Effector memory CD8-positive, alpha-beta T cell (primary cell): ENCODE data around the gene ANKRD24.
A peak's percentile ranks its signal among the peaks of the same experiment; 100 is the strongest.
"Not testable (repeated sequence)": the region's sequence is repeated elsewhere in the genome, so short reads cannot be mapped to it uniquely, and the experiment has no call there.

Experiments
- ATAC-seq: fragments of 150-1000 bp; cut with Tn5 transposase; replicated peaks from 2 replicates; pipeline ENCODE4 v1.10.0; 2021; ENCODE audit warnings: mild to moderate bottlenecking, moderate library complexity
- DNase-seq, 3 experiments: peaks; one replicate each; pipeline ENCODE4 v3.0.0; 2021
- H3K27ac Mint-ChIP-seq, 2 donors: one replicate each; pipeline ENCODE4 v1.8.0; 2022; ENCODE audit warnings: mild to moderate bottlenecking in 2 of 2, mixed read lengths in 2 of 2, moderate library complexity in 2 of 2
- H3K27me3 Mint-ChIP-seq, 2 donors: one replicate each; pipeline ENCODE4 v1.8.0; 2022; ENCODE audit warnings: mixed read lengths in 2 of 2
- H3K36me3 Mint-ChIP-seq: one replicate; pipeline ENCODE4 v1.8.0; 2022; ENCODE audit warnings: mild to moderate bottlenecking, moderate library complexity, mixed read lengths; ENCODE audit not compliant: insufficient read depth
- H3K4me1 Mint-ChIP-seq, 2 donors: one replicate each; pipeline ENCODE4 v1.8.0; 2022; ENCODE audit warnings: low read depth in 2 of 2, mixed read lengths in 2 of 2
- H3K4me3 Mint-ChIP-seq, 2 donors: one replicate each; pipeline ENCODE4 v1.8.0; 2022; ENCODE audit warnings: mild to moderate bottlenecking in 2 of 2, mixed read lengths in 2 of 2, moderate library complexity in 2 of 2
- H3K9me3 Mint-ChIP-seq, 2 donors: one replicate each; pipeline ENCODE4 v1.8.0; 2022; ENCODE audit warnings: mixed read lengths in 2 of 2

The ANKRD24 gene

DNA sequence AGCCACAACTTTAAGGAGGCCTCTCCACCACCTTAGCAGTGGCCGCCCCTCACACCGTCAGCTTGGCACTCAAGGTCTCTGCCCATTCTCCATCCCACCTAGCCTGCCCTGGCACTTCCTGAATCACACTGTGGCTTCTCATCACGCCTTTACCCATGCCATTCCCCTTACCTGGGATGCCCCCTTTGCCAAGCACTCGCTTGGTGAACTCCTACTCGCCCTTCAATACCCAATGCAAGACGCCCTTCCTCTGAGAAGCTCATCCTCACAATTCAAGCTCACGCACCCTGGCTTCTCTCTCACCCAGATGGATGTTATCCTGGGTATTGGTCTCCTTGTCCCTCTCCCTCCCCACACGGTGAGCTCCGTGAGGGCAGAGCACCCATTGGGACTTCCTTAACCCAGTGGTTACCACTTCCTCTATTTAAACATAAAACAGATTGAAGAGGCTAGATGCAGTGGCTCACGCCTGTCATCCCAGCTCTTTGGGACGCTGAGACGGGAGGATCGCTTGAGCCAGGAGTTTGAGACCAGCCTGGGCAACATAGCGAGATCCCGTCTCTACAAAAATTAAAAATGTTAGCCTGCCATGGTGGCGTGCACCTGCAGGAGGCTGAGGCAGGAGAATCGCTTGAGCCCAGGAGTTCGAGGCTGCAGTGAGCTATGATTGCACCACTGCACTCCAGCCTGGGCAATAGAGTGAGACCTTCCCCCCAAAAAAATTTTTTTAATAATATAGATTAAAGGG lies 83.9 kb downstream of the ANKRD24 start:
- H3K9me3 Mint-ChIP-seq = no peaks in the 10 kb centered on the region
- no peak for ATAC-seq
- H3K4me3 Mint-ChIP-seq = peak overlapping the region; percentile 10 to 66
- H3K36me3 Mint-ChIP-seq = peaks cover 83% of the 10 kb centered on the region
- H3K4me1 Mint-ChIP-seq = peaks cover 24 to 25% of the 10 kb centered on the region in 2 donors
- no peaks in the 10 kb centered on the region for H3K27me3 Mint-ChIP-seq
- no peak for DNase-seq
- H3K27ac Mint-ChIP-seq = peak overlapping the region; percentile 58 to 79

DNA sequence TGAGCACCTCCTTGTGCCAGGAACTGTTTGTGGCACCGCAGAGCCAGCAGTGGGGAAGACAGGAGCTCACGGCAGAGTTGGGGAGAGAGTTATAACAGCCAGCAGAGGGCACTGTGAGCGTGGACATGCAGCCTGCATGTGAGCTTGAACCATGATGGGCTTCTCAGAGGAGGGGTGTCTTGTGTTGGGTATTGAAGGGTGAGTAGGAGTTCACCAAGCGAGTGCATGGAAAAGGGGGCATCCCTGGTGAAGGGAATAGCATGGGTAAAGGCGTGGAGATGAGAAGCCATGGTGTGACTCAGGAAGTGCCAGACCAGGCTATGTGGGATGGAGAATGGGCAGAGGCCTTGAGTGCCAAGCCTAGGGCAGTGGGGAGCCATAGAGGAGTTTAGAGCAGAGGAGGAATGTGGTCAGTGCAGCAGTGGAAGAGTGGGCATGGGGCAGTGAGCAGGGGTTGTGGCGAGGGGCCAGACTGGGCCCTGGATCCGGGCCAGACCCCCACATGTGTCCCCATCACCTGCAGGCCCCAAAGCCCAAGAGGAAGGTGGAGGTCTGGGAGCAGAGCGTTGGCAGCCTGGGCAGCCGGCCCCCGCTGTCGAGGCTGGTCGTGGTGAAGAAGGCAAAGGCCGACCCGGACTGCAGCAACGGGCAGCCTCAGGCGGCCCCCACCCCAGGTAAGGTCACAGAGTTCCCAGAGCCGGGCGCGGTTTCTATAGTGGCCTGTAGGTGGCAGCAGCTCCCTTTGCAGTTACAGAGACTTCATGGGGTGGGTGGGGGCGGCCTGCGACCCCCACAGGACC lies 84.8 kb downstream of the ANKRD24 start:
- Mint-ChIP-seq H3K4me1 (peaks cover 24 to 25% of the 10 kb centered on the region in 2 donors), H3K9me3 (no peaks in the 10 kb centered on the region), H3K36me3 (peaks cover 74% of the 10 kb centered on the region)

DNA sequence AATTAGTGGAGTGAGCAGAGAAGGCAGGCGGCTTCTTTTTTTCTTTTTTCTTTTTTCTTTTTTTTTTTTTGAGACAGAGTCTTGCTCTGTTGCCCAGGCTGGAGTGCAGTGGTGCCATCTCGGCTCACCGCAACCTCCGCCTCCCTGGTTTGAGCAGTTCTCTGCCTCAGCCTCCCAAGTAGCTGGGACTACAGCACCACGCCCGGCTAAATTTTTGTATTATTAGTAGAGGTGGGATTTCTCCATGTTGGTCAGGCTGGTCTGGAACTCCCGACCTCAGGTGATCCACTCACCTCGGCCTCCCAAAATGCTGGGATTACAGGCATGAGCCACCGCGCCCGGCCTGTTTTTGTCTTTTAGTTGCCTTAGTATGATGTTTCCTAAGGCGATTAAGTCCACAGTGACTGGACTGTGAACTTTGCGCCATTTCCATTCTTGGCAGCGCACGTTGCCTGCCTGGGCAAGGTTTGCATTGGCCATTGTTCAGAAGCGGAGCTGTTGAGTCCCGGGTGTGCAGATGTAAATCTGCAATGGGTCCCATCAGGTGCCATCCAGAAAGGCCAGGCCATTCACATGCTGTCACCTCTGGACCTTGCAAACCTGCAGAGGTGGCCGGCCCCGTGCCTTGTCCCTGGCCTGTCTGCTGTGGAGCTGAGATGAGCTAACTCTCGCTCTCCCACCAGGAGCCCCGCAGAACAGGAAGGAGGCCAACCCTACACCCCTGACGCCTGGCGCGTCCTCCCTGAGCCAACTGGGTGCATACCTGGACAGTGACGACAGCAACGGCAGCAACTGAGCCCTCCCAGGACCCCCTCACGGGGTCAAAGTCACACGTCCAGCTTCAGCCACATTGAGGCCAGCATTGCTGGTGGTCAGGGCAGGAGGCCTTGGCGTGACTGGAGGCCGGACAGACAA lies 85.7 kb downstream of the ANKRD24 start:
- no peaks in the 10 kb centered on the region for H3K9me3 Mint-ChIP-seq
- H3K27ac Mint-ChIP-seq = peak overlapping the region in 1 of 2 donors; percentile 71
- ATAC-seq = no peak
- no peak overlapping the region for H3K4me3 Mint-ChIP-seq
- no peak for DNase-seq
- H3K36me3 Mint-ChIP-seq = peaks cover 69% of the 10 kb centered on the region
- peaks cover 24 to 25% of the 10 kb centered on the region in 2 donors for H3K4me1 Mint-ChIP-seq
- no peaks in the 10 kb centered on the region for H3K27me3 Mint-ChIP-seq

More for the DNA sequence above, 84.8 kb downstream of the ANKRD24 start:
- no peaks in the 10 kb centered on the region for H3K27me3 Mint-ChIP-seq
- H3K4me3 Mint-ChIP-seq = no peak overlapping the region
- ATAC-seq = peak; percentile 38
- DNase-seq = peak; percentile 42 to 52 (median 48)
- peak overlapping the region in 1 of 2 donors; percentile 71 for H3K27ac Mint-ChIP-seq

DNA sequence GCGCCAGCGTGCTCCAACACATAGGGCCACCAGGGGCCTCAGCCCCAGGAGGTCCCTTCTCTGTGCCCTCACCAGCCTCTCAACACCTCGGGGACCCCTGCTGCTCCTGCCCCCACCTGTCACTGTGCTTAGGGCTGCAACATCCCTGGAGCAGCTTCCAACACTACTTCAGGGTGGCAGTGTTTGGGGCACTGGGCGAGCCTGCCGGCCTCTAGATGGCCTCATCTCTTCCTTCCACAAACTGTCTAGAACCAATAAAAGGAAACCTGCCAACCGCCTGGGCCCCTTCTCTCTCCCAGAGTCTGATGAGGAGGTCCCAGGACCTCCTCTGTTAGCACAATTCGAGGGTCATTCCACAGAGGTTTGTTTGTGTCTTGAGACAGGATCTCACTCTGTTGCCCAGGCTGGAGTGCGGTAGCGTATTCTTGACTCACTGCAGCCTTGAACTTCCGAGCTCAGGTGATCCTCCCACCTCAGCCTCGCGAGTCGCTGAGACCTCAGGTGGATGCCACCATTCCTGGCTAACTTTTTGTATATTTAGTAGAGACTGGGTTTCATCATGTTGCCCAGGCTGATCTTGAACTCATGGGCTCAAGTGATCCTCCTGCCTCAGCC lies 86.4 kb downstream of the ANKRD24 start:
- no peak overlapping the region for H3K4me3 Mint-ChIP-seq
- no peaks in the 10 kb centered on the region for H3K27me3 Mint-ChIP-seq
- peaks cover 24 to 25% of the 10 kb centered on the region in 2 donors for H3K4me1 Mint-ChIP-seq
- peaks cover 61% of the 10 kb centered on the region for H3K36me3 Mint-ChIP-seq
- no peak for ATAC-seq
- H3K27ac Mint-ChIP-seq = peak overlapping the region in 1 of 2 donors; percentile 26
- no peaks in the 10 kb centered on the region for H3K9me3 Mint-ChIP-seq
- no peak for DNase-seq

DNA sequence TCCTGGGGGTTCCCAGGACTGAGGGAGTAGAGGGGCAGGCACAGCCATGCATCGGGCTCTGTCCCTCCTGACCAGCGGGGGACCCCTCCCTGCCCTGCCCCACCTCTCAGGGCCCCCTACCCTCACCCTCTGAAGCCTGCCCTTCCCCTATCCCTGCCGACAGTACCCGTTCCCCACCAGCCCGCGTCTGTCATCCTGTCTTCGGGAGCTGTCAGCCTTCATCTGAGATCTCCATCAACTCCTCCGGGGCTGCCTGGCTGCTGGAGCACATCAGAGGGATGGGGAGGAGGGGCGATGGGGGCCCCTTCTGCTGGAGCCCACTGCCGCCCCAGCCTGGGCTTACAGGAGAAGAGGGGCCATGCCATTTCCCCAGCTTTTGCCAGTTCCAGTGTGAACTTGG lies 90.4 kb downstream of the ANKRD24 start:
- Mint-ChIP-seq H3K9me3 (no peaks in the 10 kb centered on the region), H3K27me3 (peaks cover 0 to 6% of the 10 kb centered on the region in 2 donors), H3K36me3 (peaks cover 26% of the 10 kb centered on the region), H3K4me3 (no peak overlapping the region), H3K4me1 (peaks cover 0 to 4% of the 10 kb centered on the region in 2 donors), H3K27ac (peak overlapping the region in 1 of 2 donors; percentile 69)
- no peak for ATAC-seq
- no peak for DNase-seq

DNA sequence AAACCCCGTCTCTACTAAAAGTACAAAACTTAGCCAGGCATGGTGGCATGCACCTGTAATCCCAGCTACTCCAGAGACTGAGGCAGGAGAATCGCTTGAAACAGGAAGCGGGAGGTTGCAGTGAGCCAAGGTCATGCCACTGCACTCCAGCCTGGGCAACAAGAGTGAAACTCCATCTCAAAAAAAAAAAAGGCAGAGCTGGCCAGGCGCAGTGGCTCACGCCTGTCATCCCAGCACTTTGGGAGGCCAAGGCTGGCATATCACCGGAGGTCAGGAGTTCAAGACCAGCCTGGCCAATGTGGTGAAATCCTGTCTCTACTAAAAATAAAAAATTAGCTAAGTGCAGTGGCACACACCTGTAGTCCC lies 91.8 kb downstream of the ANKRD24 start:
- DNase-seq, H3K4me1 Mint-ChIP-seq, H3K9me3 Mint-ChIP-seq, H3K4me3 Mint-ChIP-seq, ATAC-seq, H3K27ac Mint-ChIP-seq: not testable (repeated sequence)
- peaks cover 0 to 16% of the 10 kb centered on the region in 2 donors for H3K27me3 Mint-ChIP-seq
- H3K36me3 Mint-ChIP-seq = peaks cover 17% of the 10 kb centered on the region
